ENCODE results near the gene COPA.

The COPA gene

GRCh38 chr1:160362168-160362957, 19.3 kb upstream of the COPA start:
- no peak for DNase-seq

GRCh38 chr1:160361814-160362167, 18.7 kb upstream of the COPA start:
- no peak for DNase-seq

GRCh38 chr1:160361199-160361598, 18.1 kb upstream of the COPA start:
- no peak for DNase-seq

GRCh38 chr1:160360227-160360695, 17.2 kb upstream of the COPA start:
- no peak for DNase-seq

GRCh38 chr1:160359559-160360226, 16.6 kb upstream of the COPA start:
- no peak for DNase-seq

- no peak for DNase-seq
Measured at GRCh38 chr1:160358073-160358472, 15.0 kb upstream of the COPA start.

- no peak for DNase-seq
Measured at GRCh38 chr1:160357286-160358002, 14.4 kb upstream of the COPA start.

- no peak for DNase-seq
Measured at GRCh38 chr1:160354388-160354985, 11.4 kb upstream of the COPA start.

GRCh38 chr1:160353223-160353622, 10.2 kb upstream of the COPA start:
- DNase-seq, result no peak

- no peak for DNase-seq
Measured at GRCh38 chr1:160352555-160352954, 9.5 kb upstream of the COPA start.

- DNase-seq, result no peak
Measured at GRCh38 chr1:160351629-160352028, 8.6 kb upstream of the COPA start.

- DNase-seq, result no peak
Measured at GRCh38 chr1:160346958-160347357, 3.9 kb upstream of the COPA start.

GRCh38 chr1:160346463-160346862, 3.4 kb upstream of the COPA start:
- DNase-seq, result no peak

GRCh38 chr1:160344936-160345335, 1.9 kb upstream of the COPA start:
- no peak for DNase-seq

GRCh38 chr1:160344241-160344640, 1.2 kb upstream of the COPA start:
- DNase-seq, result no peak

GRCh38 chr1:160342526-160342925, 524 bp downstream of the COPA start:
- DNase-seq, result no peak

- no peak for DNase-seq
Measured at GRCh38 chr1:160340866-160341265, 2.2 kb downstream of the COPA start.

- no peak for DNase-seq
Measured at GRCh38 chr1:160340146-160340545, 2.9 kb downstream of the COPA start.

- no peak for DNase-seq
Measured at GRCh38 chr1:160338580-160338979, 4.5 kb downstream of the COPA start.

GRCh38 chr1:160332516-160332915, 10.5 kb downstream of the COPA start:
- no peak for DNase-seq

- no peak for DNase-seq
Measured at GRCh38 chr1:160330119-160330518, 12.9 kb downstream of the COPA start.

- no peak for DNase-seq
Measured at GRCh38 chr1:160328184-160328583, 14.9 kb downstream of the COPA start.

- no peak for DNase-seq
Measured at GRCh38 chr1:160326418-160326817, 16.6 kb downstream of the COPA start.
